ENCODE measurements around the gene TACO1. TPM values are rescaled to one million over a fixed set of nuclear protein-coding genes. Genes with fewer than 3 reads are reported as not detected.

TACO1 gene
- total and polyA plus RNA-seq, 2 of the 8 experiments (the other 6 are each of a cell fraction or from before 2014, with no cell fraction given), result 19.1 to 23.6 TPM

- H3K23ac ChIP-seq (ENCODE audit: insufficient read length), result no peak overlapping the region
- H3K4me1 ChIP-seq (replicated peaks in 1 of 4; ENCODE audit: control insufficient read depth in 3 of 4, insufficient read depth in 4 of 4, low read length in 3 of 4), result no peaks in the 10 kb centered on the region
- H3K9me3 ChIP-seq (ENCODE audit: insufficient read depth in 2 of 2, low read depth in 1 of 2, low read length in 1 of 2), result no peaks in the 10 kb centered on the region
- CTCF ChIA-PET (ENCODE audit: partially characterized antibody), result interaction anchor here (0.7 to 5.6 kb wide), 62 partner anchors 9 to 205 kb away, joined by 3 to 64 read pairs (median 6); partner anchors contain the start of genes CYB561, KCNH6, MAP3K3 and TACO1
- no peak overlapping the region for H3K4ac ChIP-seq (replicated peaks; ENCODE audit: insufficient read length, low read depth, low read length)
- H3K56ac ChIP-seq (replicated peaks; ENCODE audit: insufficient read length, low read depth, low read length), result no peak overlapping the region
- no peak overlapping the region for H3K27ac ChIP-seq (ENCODE audit: low read depth, low read length)
- WGBS, 2 experiments (ENCODE audit: extremely low coverage in 1 of 2, insufficient coverage in 1 of 2, insufficient read length in 1 of 2, insufficient replicate concordance in 2 of 2, low coverage in 1 of 2, low lambda C conversion rate in 2 of 2, missing lambda C conversion rate in 1 of 2), result 94% methylated on average over 3 of the region's 3 CpGs; no CpG with 5 or more reads in 1 of the 2 experiments
- POLR2A ChIA-PET (ENCODE audit: partially characterized antibody), result interaction anchor here (0.6 to 2.6 kb wide), 9 partner anchors 9 to 985 kb away, joined by 3 to 18 read pairs (median 4); partner anchors contain the start of genes MAP3K3 and TACO1
- no peak overlapping the region for H2BK12ac ChIP-seq (ENCODE audit: low read depth, low read length)
- no peak overlapping the region for H3K14ac ChIP-seq (ENCODE audit: insufficient read length)
- no peak overlapping the region for H3K4me3 ChIP-seq (ENCODE audit: extremely low read depth in 1 of 4, insufficient read depth in 2 of 4, low read depth in 3 of 4, low read length in 4 of 4)
- H2BK120ac ChIP-seq (replicated peaks; ENCODE audit: low read depth, low read length), result no peak overlapping the region
- H4K91ac ChIP-seq (replicated peaks; ENCODE audit: insufficient read length, low read length), result no peak overlapping the region
- no peak overlapping the region for H2AFZ ChIP-seq (ENCODE audit: low read length)
- no peak overlapping the region for H3K18ac ChIP-seq (ENCODE audit: extremely low read depth, low read length)
- H2BK5ac ChIP-seq (ENCODE audit: low read depth, low read length), result no peak overlapping the region
- no peak overlapping the region for H2BK15ac ChIP-seq (ENCODE audit: low read length)
- H3K79me1 ChIP-seq (ENCODE audit: low read depth, low read length), result no peaks in the 10 kb centered on the region
- no peak overlapping the region for H3K9ac ChIP-seq (replicated peaks in 1 of 4; ENCODE audit: extremely low read depth in 1 of 4, low read depth in 3 of 4, low read length in 3 of 4)
- DNase-seq (ENCODE audit: low read depth in 1 of 2, low spot score in 2 of 2) (no peak), FAIRE-seq (no peak)
- no peak overlapping the region for H3K4me2 ChIP-seq (ENCODE audit: insufficient read depth in 1 of 2, low read depth in 2 of 2, low read length in 2 of 2)
- H3K23me2 ChIP-seq (ENCODE audit: low read depth, low read length), result no peaks in the 10 kb centered on the region
- no peaks in the 10 kb centered on the region for H3K27me3 ChIP-seq (replicated peaks in 1 of 4; ENCODE audit: control insufficient read depth in 3 of 4, extremely low read depth in 1 of 4, insufficient read depth in 3 of 4, low read length in 3 of 4)
- H4K5ac ChIP-seq (ENCODE audit: insufficient read length, low read depth, low read length), result no peak overlapping the region
- H2BK20ac ChIP-seq (ENCODE audit: low read length), result no peak overlapping the region
- H2AK5ac ChIP-seq (ENCODE audit: low read depth, low read length), result no peak overlapping the region
- H4K8ac ChIP-seq (ENCODE audit: extremely low read depth, insufficient read depth, low read length), result no peak overlapping the region
- no peaks in the 10 kb centered on the region for H4K20me1 ChIP-seq (replicated peaks in 1 of 2; ENCODE audit: control insufficient read depth in 1 of 2, insufficient read depth in 2 of 2, low read length in 2 of 2)
- H3K79me2 ChIP-seq (ENCODE audit: control insufficient read depth in 1 of 2, insufficient read depth in 2 of 2, low read length in 2 of 2), result no peaks in the 10 kb centered on the region
- H3K36me3 ChIP-seq (ENCODE audit: control insufficient read depth in 2 of 4, insufficient read depth in 4 of 4, low read length in 3 of 4), result peaks cover 0 to 25% (median 13%) of the 10 kb centered on the region in 4 experiments; a peak in 6 of 8 replicates
- TF ChIP-seq YY1 (IDR thresholded peaks at IDR 0.05; ENCODE audit: low read depth, low read length) (no peak), KDM1A (IDR thresholded peaks at IDR 0.05; ENCODE audit: borderline replicate concordance, low read length) (no peak), MAX (IDR thresholded peaks at IDR 0.05) (no peak), TAF7 (optimal IDR thresholded peaks at IDR 0.05; ENCODE audit: borderline replicate concordance, low read depth, low read length) (no peak), JUND (IDR thresholded peaks at IDR 0.05; ENCODE audit: low read length) (no peak), GABPA (IDR thresholded peaks at IDR 0.05; ENCODE audit: borderline replicate concordance, insufficient read depth, low read length) (no peak), POLR2A (IDR thresholded peaks at IDR 0.05; ENCODE audit: control extremely low read depth in 1 of 2, low read depth in 2 of 2, low read length in 2 of 2) (no peak), ZNF274 (IDR thresholded peaks at IDR 0.05; ENCODE audit: borderline replicate concordance, extremely low read depth, low read length) (no peak), SIX5 (IDR thresholded peaks at IDR 0.05; ENCODE audit: low read depth, low read length) (no peak), POLR2AphosphoS5 (IDR thresholded peaks at IDR 0.05; ENCODE audit: low read depth, low read length) (no peak)
Measured at GRCh38 chr17:63611354-63611753, 10.7 kb downstream of the TACO1 start.
